ENCODE results near the gene ZFAND3.
"Not testable (repeated sequence)": the region's sequence is repeated elsewhere in the genome, so short reads cannot be mapped to it uniquely, and the experiment has no call there.

The ZFAND3 gene

GRCh38 chr6:37866590-37867507 is 47.3 kb downstream of the ZFAND3 start:
- no peak for DNase-seq

- DNase-seq = no peak
These were observed 48.4 kb downstream of the ZFAND3 start for GRCh38 chr6:37867756-37868446.

GRCh38 chr6:37868447-37868825 is 48.9 kb downstream of the ZFAND3 start:
- no peak for DNase-seq

- no peak for DNase-seq
These were observed 52.3 kb downstream of the ZFAND3 start for GRCh38 chr6:37871616-37872372.

GRCh38 chr6:37872373-37872745 is 52.8 kb downstream of the ZFAND3 start:
- DNase-seq = no peak

GRCh38 chr6:37874726-37875125 is 55.2 kb downstream of the ZFAND3 start:
- DNase-seq = no peak

GRCh38 chr6:37875561-37876309 is 56.2 kb downstream of the ZFAND3 start:
- DNase-seq = no peak

- DNase-seq = no peak
These were observed 57.3 kb downstream of the ZFAND3 start for GRCh38 chr6:37876843-37877242.

GRCh38 chr6:37877373-37878149 is 58.0 kb downstream of the ZFAND3 start:
- no peak for DNase-seq

- DNase-seq = no peak
These were observed 58.7 kb downstream of the ZFAND3 start for GRCh38 chr6:37878150-37878710.

GRCh38 chr6:37880602-37881001 is 61.1 kb downstream of the ZFAND3 start:
- DNase-seq = not testable (repeated sequence)

GRCh38 chr6:37882292-37882691 is 62.8 kb downstream of the ZFAND3 start:
- no peak for DNase-seq

GRCh38 chr6:37882724-37883413 is 63.3 kb downstream of the ZFAND3 start:
- no peak for DNase-seq

GRCh38 chr6:37884548-37884947 is 65.0 kb downstream of the ZFAND3 start:
- DNase-seq = no peak

- DNase-seq = no peak
These were observed 69.5 kb downstream of the ZFAND3 start for GRCh38 chr6:37889051-37889450.

GRCh38 chr6:37889486-37889885 is 70.0 kb downstream of the ZFAND3 start:
- DNase-seq = no peak

- DNase-seq = no peak
These were observed 71.5 kb downstream of the ZFAND3 start for GRCh38 chr6:37891072-37891471.

GRCh38 chr6:37893257-37893656 is 73.7 kb downstream of the ZFAND3 start:
- DNase-seq = no peak

GRCh38 chr6:37893734-37894133 is 74.2 kb downstream of the ZFAND3 start:
- DNase-seq = not testable (repeated sequence)

- no peak for DNase-seq
These were observed 75.1 kb downstream of the ZFAND3 start for GRCh38 chr6:37894585-37894984.

- DNase-seq = no peak
These were observed 77.8 kb downstream of the ZFAND3 start for GRCh38 chr6:37897321-37897720.
